SKM-1 treated with dmso at 0.1 percent for 144 hours (cell line): Measurements from ENCODE around the gene PLLP.
A peak's percentile ranks its signal among the peaks of the same experiment; 100 is the strongest.
"Not testable (repeated sequence)": the region's sequence is repeated elsewhere in the genome, so short reads cannot be mapped to it uniquely, and the experiment has no call there.

Experiments used
- DNase-seq: peaks from one replicate; lab custom pipeline; 2025; ENCODE audit not compliant: unreplicated experiment; lab: John Stamatoyannopoulos, UW

PLLP gene

DNA sequence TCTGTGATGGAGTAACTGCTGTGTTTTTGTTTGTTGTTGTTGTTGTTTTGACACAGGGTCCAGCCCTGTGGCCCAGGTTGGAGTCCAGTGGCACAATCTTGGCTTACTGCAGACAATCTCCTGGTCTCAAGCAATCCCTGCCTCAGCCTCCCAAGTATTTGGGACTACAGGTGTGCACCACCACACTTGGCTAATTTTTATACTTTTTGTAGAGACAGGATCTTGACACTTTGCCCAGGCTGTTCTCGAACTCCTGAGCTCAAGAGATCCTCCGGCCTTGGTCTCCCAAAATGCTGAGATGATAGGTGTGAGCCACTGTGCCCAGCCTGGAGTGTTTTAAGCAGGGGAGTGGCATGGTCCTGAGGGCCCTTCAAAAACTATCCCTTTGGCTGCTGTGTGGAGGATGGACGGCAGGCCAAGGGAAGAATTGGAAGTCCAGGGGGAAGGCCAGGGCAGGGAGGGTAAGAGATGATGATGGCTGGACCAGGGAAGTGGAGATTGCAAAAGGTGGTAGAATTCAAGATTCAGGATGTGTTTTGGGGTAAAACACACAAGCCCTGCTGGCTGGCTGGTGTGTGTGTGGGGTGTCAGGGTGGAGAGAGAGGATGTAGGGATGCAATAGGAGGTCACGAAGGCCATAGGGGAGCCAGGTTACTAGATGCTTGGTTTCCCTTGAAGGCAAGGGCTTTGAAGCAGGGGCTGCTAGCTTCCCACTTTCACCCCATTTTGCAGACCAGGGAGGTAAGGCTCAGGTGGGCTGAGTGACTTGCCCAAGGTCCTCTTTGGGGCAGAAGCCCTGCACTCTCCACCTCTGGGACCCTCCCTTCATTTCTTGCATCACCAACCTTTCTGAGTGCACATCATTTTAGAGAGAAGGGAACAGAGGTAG is 18.8 kb upstream of the PLLP start:
- no peak for DNase-seq

DNA sequence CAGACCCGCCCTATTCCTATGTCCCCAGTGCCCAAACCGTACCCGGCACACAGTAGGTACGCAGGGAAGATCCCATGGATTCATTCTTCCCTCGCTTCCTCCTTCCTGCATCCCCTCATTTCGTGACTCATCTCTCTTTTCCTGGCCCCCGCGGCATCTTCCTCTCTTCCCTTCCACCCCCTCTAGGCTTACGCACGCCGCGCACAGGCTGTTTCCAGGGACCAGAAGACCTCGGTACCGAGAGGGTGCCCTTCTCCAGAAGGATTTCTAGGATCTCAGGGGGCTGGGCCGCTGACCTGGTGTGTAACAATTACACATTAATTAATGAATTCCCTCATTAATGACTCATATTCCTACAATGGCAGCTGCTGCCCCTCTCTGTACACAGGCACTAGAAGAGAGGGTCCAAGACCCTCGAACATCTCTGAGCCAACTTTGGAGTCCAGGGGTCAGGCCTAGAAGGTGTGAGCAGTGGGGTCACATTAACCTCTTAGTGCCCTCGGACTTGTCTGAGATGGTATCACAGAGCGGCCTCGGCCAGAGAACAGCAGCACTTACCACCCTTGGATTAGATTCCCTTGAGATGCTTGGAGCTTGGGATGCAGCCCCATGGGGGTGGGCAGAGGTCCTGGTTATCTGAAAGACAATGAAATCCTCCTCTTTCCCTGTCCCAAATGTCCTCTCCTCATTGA is 16.8 kb upstream of the PLLP start:
- no peak for DNase-seq

DNA sequence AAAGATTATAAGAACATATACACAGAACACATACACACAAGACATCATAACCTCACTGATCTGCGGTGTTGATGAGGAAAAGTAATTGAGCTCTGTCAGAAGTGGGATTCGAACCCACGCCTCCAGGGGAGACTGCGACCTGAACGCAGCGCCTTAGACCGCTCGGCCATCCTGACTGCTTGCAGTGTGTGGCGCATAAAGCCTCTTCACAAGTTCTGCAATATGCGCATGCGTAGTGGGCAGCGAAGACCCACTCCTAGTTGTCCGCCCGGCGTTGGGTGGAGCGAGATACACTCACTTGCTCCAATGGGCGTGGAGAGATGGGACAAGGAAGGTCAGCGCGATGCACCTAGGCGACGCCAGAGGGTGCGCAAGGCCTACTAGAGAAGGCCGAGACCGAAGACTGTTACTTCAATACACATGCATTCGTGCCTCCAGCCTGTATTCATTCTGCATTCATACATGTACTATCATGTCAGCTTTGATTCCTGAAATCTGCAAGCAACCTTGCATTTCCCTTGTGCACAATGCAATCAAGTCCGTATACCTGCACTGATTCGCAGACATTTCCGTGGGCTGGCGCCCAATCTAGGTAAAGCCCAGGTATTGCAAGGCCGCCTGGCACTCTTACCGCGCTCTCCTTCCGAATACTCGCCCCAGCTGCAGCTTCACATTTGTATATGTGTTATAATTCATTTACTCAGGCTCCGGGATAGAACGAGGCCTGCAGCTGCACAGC is 16.1 kb upstream of the PLLP start:
- peak; percentile 99 for DNase-seq

DNA sequence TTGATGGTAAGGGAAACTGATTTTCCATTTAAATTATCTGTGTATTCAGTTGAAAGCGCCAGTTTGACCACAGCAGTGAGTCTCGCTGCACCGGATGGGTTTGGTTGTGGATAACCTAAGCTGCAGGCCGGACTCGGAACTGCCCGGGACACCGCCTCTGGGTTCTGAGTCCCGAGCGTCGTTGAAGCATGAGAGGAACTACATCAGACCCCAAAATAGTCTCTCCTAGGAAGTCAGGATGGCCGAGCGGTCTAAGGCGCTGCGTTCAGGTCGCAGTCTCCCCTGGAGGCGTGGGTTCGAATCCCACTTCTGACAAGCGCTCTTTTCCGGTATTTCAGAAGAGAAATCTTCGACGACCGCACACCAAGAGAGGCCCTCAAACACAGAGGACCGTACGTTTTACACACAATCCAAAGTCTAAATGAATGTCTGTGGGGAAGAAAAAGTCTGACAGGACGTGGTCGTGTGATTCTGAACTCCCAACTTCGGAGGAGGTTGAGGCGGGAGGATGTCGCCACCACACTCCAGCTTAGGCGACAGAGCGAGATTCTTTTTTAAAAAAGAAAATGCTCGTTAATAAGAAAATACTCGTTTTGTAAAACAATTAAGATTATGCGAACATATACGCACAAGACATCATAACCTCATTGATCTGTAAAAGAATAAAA is 15.4 kb upstream of the PLLP start:
- DNase-seq: peak; percentile 93

DNA sequence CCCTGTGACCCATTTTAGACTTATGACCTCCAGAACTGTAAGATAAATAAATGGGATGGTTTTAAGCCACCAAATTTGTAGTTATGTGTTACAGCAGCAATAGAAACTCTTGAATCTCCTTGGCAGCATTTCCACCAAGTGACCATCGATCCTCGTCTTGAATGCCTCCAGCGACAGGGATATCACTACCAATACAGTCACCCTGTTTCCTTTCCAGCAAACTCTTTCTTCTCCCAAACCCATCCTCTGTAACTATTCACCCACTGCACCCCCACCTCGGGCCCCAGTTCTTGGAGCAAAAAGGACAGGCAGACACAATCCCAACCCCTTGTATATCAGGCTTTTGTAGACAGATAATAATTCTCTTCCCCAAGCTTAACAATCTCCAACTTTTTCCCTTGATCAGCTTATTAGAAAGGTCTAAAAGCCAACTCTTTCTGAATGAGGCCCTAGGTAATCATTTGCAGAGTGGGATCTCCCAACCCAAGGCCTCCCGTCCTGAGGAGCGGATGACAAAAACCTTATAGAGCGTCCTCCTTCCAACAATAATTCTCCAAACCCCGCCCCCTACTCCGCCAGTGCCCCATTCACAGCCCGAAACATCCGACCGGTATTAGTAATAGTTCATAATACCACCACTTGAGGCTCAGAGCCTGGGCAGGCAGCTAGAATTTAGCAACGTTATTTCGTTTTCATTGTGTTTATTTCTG is 14.7 kb upstream of the PLLP start:
- no peak for DNase-seq

DNA sequence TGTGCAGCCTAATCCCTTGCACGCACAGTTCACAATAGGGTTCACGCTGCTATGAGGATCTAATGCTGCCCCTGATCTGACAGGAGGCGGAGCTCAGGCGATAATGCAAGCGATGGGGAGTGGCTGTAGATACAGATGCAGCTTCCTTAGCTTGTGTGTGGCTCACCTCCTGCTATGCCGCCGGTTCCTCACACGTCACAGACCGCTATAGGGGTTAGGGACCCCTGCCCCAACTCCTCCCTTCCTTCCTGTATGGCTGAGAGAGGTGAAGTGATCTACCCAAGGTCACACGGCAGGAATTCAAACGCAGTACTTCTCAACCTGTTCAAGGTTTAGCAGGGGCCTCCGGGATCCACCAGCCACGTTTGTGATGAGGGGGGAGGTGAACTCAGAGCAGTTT is 13.4 kb upstream of the PLLP start:
- no peak for DNase-seq

DNA sequence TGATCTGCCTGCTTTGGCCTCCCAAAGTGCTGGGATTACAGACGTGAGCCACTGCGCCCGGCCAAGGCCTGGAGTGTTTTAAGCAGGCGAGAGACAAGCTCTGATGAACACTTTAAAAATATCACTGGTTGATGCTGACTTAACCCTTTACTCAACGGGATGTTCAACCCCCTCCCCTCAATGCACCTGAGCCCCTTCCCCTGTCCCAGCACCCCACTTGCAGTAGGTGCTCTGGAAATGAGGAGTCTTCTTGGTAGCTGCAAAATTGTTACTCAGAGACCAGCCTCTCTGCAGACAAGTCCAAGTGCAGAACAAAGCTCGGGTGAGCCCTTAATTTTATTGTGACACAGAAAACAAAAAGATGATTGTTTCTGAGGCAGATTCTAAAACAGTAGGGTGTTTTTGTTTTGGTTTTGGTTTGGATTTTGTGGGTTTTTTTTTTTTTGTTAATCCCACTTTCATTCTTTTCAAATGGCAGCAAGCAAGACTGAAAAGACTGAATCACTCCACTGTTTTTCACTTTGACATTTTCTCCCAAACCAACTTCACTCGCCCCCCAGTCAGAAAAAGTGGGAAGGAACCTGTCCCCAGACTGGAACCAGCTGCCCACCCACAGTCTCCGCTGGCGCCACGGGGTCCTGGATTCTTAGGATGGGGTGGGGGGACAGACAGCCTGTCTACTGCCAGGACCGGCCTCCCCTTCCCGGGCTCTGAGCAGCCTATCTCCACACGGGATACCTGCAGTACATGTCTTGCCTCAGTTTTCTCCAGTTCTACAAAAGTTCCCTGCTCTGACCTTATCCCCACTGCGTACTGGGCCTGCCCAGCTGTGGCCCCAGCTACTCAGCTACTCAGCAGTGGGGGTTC is 5.2 kb upstream of the PLLP start:
- DNase-seq: no peak

DNA sequence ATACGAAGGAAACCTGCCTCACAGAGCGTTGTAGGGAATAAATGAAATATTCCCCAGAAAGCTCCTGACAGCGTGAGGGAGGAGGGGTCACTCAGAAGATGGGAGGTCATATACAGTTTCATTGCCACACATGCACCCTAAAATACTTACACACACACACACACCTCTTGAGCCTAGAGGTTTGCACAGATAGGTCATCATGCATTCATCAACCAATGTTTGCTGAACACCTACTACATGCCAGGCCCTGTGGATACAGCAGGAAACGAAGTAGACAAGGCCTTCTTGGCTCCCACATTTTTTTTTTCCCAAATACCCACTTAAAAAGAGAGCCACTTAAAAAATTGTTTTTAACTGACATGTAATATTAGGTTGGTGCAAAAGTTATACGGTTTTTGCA is 907 bp upstream of the PLLP start:
- no peak for DNase-seq

DNA sequence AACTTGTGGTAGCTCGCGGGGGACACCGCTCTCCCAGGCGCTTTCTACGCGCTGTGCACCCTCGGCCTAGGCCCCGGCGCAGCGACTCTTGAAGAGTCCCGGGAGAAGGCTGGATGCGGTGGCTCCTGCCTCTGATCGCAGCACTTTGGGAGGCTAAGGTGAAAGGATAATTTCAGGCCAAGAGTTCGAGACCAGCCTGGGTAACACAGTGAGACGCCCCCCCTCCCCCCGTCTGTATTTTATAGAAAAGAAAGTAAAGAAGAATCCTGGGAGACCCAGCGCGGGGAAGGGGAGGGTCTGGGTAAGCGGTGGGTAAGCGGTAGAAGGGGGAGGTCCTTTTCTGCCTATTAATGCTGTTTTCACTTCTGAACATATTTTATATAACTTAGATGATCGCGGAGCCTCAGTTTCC is 486 bp upstream of the PLLP start:
- no peak for DNase-seq

DNA sequence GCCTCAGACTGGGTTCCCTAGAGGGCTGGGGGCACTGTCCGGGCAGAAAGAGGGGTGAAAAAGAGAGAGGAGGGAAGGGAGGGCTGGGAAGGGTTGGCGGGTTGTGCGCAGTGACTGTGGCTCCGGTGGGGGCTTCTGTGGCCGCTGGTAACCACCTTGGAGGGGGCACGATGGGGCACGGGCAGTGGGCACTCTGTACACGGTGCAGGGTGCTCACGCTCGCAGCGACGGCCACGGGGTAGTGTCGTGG is 588 bp downstream of the PLLP start:
- DNase-seq: no peak

DNA sequence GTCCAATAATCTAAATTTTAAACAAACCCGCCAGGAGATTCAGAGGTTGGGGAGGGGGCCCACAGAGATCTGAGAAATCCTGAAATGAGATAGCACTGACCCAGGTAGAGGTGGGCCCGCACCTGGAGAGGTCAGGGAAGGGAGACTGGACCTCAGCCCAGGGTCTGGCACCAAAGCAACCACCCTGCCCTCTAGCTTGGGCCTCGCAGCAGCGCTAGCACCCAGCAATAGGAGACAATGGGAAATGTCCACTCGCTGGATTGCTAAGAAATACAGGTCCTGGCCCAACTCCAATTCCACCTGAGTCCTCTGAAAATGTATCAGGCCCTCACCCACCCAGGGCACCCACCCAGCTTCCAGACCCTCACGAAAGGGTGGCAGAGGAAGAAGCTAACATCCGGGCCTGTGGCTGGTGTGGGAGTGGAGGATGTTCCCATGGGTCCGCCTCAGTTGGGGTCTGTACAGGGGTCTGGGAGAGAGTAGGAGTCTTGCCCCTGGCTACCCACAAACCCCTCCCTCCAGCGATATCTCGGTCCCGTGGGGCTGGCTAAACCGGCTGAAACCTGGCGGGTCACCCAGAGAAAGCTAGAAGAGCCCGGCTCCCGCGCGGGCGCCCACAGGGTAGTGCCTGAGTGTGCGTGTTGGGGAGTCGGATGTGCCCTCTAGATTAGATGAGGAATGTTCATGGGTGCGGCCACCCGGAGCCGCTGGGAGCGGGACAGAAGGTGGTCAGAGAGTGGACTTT is 1.1 kb downstream of the PLLP start:
- no peak for DNase-seq

DNA sequence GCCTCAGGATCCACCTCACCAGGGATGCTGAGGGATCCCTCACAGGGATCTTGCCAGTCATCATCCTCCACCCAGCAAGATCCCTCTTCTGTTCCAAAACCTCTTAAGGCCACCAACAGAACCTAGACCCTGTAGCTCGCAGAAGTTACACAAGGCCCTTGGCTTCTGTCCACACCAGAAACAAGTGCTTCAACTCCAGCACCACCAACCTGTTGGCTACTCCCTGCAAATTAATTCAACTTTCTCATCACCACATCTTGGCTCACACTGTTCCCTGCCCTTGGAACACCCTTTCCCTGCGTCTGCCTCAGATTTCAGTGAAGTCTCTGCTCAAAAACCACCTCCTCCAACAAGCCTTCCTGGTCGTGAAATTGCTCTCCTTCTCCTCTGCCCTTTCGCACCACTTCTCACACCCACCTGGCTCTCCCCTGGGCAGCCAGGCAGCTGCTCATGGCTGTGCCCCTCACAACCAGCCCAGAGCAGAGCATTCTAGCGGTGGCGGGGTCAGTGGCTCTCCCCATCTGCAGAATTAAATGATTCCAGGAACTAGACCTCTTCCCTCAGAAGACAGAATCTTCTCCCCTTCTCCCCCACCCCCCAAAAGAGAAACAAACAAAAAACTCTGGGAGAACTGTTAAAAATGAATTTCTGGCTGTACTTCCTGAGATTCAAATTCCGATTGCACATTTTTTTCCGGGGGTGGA is 1.8 kb downstream of the PLLP start:
- DNase-seq: no peak

DNA sequence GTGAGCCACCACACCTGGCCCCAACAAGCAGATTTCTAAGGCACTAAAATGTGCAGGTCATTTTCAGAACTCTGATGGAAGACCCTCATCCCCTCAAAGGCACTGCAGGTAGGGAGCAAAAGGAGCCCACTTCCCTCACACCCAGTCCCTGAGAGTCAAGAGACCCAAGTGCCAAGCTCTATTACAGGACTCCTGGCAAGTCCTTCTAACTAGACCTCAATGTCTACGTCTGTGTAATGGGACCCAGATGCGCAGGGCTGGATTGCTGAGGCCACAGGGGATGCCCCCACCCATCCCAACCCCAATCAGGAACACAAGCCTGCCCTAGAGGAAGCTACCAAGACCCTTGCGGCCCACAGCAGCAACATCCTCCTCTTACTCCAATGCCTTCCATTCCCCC is 2.7 kb downstream of the PLLP start:
- no peak for DNase-seq

DNA sequence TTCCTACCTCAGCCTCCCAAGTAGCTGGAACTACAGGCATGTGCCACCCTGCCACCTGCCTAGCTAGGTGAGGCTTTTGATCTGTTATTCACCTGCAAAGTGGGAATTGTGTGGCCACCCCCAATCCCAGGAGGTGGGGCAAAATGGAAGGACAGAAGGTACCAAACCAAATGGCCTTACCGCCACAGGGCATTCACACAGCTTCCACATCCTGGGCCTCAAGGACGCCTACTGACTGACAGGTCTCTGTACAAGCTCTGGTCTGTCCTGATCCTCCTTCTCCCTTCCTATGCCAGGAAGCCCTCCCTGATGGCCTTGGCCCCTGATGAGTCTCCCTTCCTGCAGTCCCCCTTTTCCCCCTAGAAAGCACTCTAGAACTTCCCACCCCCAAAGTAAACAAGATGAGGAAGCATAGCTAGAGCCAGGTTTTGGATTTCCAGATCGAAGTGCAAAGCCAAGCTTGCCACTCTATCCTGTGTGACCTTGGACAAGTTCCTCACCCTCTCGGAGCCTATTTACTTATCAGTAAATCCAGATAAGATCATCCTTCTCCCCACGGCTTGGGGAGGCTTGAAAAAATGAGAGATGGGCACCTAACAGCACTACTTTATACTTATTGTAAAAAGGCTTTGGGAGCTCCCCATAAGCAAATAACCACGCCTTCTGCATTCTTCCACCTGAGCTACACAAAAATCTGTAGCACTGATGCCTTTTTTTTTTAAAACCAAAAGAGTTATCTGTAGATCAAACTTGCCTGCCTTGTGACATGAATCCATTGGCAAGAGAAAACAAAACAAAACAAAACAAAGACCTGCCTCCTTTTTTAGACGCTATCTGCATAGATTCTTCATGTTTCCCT is 4.5 kb downstream of the PLLP start:
- no peak for DNase-seq

DNA sequence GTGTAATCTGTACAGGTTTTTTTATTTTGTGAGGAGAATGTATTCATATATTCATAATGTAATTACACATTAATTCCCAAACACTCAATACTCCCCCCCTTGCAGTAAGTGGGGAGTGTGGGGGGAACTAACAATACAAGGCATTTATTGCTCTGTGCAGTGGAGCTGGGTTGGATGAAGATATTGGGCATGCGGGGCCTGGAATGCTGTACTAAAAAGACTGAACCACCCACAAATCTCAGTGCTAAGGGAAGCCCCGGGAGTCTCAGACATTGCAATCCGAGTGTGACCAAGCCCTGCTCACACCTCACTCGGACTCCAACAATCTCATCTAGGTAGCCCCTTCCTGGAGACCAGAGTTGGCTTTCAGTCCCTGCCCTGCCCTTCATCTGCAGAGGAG is 6.0 kb downstream of the PLLP start:
- no peak for DNase-seq

DNA sequence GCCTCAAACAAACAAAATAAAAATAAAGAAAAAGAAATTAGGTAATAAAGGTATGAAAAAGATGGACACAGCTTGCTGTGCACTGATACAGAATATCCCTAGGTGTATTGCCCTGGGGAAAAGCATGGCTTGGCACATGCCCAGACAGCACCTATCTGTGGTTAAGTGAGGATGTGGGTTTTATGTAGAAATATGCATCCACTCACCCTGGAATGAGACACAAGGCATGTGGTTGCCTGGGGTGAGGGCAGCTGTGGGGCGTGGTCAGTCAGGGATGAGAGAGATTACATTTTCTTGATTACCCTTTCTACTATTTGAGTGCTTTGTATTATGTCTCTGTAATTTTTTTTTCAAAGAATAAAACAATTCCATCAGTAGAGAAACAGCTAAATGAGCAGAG is 6.9 kb downstream of the PLLP start:
- DNase-seq: peak; percentile 28

DNA sequence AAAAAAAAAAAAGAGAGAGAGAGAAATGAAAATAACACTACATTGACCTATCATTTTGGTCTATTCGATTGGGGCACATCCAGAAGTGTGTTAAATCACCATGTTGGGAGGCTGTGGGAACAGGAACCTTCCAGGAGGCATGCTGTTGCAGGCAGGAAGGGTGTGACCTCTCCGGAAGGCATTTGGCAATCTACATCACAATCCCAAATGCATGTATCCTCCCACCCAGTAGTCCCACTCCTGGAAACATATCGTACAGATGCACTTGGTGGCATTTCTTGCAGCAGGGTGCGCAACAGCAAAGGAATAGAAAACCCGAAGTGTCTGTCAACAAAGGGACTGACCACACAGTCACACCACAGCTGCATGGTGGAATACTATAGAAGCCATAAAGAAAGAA is 7.9 kb downstream of the PLLP start:
- DNase-seq: no peak

DNA sequence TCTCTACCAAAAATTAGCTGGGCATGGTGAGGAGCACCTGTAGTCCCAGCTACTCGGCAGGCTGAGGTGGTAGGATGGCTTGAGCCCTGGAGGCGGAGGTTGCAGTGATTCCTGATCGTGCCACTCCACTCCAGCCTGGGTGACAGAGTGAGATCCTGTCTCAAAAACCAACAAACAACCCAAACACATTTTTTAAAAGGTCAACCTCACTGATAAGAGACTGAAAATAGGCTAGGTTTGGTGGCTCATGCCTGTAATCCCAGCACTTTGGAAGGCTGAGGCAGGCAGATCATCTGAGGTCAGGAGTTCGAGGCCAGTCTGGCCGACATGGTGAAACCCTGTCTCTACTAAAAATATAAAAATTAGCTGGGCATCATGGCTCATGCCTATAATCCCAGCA is 8.5 kb downstream of the PLLP start:
- not testable (repeated sequence) for DNase-seq
